ENCODE data around the gene PDE5A.

Gene PDE5A

GRCh38 chr4:119592830-119593229, 35.8 kb downstream of the PDE5A start:
- no peak overlapping the region for H3K4me3 ChIP-seq (ENCODE audit: low read depth, low read length)
- no peak for DNase-seq (ENCODE audit: low read depth)

DNA sequence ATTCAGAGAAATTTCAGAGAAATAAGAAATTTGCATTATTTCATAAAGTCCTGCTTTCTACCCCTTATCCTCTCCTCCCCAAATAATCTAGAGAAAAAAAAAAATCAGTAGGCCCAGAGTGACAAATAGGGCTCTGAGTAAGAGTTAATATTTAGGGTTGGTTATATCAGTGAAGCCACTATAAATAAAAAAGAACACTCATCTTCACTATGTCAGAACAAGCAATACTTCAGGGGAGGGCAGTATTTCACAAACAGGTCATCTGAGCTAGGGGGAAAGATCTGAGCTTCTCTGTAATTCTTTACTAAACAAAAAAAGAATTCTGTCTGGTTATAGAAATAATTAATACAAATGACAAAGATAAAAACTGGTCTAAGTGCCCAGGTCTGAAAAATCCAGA, 39.4 kb downstream of the PDE5A start:
- no peak overlapping the region for H3K4me3 ChIP-seq (ENCODE audit: low read depth, low read length)
- no peak for DNase-seq (ENCODE audit: low read depth)

GRCh38 chr4:119587796-119588195, 40.8 kb downstream of the PDE5A start:
- no peak for DNase-seq (ENCODE audit: low read depth)
- H3K4me3 ChIP-seq (ENCODE audit: low read depth, low read length) = no peak overlapping the region

- no peak overlapping the region for H3K4me3 ChIP-seq (ENCODE audit: low read depth, low read length)
- DNase-seq (ENCODE audit: low read depth) = no peak
These were observed 42.8 kb downstream of the PDE5A start for GRCh38 chr4:119585771-119586170.

DNA sequence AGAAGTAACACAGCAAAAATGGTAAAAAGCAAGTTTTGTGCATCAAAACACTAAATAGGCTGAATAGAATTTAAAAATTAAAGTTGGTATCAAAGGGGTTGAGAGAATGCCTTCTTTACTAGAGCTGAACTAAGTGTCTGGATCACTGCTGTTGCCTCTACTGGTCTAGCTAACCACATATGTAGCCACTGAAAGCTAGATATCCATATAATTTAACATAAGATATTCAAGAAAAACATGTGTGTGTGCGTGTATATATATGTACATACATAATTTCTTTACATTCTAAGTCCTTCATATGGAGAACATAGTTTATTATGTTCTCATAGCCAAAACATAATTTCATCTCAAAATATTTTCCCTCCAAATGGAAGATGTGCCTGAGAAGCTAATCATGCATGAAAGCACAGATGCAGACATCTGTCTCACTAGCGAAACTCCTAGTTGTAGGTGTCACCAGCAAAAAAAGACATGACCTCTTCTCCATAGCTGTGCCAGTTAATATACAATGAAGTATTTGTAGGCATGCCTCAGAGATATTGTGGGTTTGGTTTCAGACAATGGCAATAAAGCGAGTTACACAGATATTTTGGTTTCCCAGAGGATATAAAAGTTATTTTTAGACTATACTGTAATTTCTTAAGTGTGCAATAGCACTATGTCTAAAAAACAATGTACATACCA, 47.3 kb downstream of the PDE5A start:
- no peak for DNase-seq (ENCODE audit: low read depth)
- H3K4me3 ChIP-seq (ENCODE audit: low read depth, low read length) = no peak overlapping the region

DNA sequence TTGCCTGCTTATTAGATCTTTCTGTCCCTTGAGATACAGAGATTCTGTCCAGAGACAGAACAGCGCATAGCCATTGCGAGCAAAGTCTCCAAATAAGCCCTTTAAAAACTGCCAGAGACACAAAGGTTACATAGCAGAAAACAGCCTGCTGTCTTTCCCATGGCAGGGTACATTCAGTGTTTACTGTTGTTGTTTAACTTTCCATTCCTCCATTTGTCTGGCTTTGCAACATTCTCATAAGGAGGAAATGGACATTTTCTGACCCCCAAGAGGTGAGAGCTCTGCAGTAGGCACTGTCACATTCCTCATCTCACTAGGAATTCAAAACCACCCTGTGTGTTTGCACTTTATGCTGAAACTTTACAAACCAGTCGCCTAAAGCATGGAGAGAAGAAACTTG, 48.3 kb downstream of the PDE5A start:
- DNase-seq (ENCODE audit: low read depth) = no peak
- H3K4me3 ChIP-seq (ENCODE audit: low read depth, low read length) = no peak overlapping the region

GRCh38 chr4:119579823-119580222, 48.8 kb downstream of the PDE5A start:
- DNase-seq (ENCODE audit: low read depth) = no peak
- H3K4me3 ChIP-seq (ENCODE audit: low read depth, low read length) = no peak overlapping the region

GRCh38 chr4:119570401-119570800, 58.2 kb downstream of the PDE5A start:
- DNase-seq (ENCODE audit: low read depth) = peak; percentile 49

GRCh38 chr4:119564106-119564505, 64.5 kb downstream of the PDE5A start:
- H3K4me3 ChIP-seq (ENCODE audit: low read depth, low read length) = no peak overlapping the region
- no peak for DNase-seq (ENCODE audit: low read depth)

More at GRCh38 chr4:119570401-119570800, 58.2 kb downstream of the PDE5A start:
- no peak overlapping the region for H3K4me3 ChIP-seq (ENCODE audit: low read depth, low read length)

GRCh38 chr4:119559044-119559647, 69.5 kb downstream of the PDE5A start:
- DNase-seq (ENCODE audit: low read depth) = no peak
- H3K4me3 ChIP-seq (ENCODE audit: low read depth, low read length) = no peak overlapping the region

DNA sequence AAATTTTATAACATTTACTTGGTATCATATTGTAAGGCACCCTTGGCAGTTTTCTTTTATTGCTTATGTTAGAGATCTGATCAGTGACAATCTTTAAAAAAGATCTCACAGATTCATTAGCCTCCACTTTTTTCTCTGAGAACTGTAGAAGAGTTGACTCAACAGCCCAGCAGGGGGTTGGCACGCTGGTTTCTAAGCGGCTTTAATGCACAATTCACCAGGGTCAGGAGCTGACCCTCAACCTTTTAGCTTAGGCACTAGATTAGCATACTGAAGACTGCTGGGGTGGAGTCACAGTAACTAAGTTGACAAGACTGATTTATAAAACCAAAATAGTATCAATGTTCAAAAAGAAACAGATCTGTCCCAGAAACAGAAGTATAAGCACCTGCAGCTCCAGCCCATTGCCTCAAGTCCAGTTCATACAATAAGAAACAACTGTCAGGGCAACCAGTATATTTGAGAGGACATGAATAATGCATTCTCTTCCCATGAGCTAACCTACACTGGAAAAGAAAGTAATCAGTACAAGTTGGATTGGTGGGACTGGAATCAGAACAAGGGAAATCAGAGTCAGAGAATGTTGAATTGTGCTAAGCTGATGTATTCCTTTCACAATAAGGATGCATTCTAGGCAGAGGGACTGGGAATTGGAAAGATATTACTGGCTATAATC, 77.6 kb downstream of the PDE5A start:
- H3K4me3 ChIP-seq (ENCODE audit: low read depth, low read length) = no peak overlapping the region
- DNase-seq (ENCODE audit: low read depth) = no peak

- DNase-seq (ENCODE audit: low read depth) = no peak
- no peak overlapping the region for H3K4me3 ChIP-seq (ENCODE audit: low read depth, low read length)
These were observed 79.0 kb downstream of the PDE5A start for GRCh38 chr4:119549639-119550038.

DNA sequence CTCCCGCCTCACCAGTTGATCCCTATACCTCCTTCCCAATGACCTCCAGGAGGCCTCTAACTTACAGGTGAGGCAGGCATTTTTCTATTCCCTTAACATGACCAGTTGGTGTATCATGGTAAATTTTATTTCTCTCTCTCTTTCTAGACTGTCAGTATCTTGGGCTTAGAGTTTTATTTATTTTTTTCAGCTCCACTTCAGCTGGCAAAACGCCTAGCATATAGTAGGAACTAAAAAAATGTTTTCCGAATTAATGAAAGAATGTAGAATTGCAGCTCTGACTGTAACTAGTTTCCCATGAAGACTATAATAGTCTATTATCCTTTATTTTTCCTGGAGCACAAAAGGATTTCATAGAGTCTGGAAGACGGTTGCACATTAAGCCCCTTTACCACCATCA, 84.8 kb downstream of the PDE5A start:
- no peak for DNase-seq (ENCODE audit: low read depth)
- no peak overlapping the region for H3K4me3 ChIP-seq (ENCODE audit: low read depth, low read length)

GRCh38 chr4:119543187-119543586, 85.4 kb downstream of the PDE5A start:
- no peak overlapping the region for H3K4me3 ChIP-seq (ENCODE audit: low read depth, low read length)
- DNase-seq (ENCODE audit: low read depth) = no peak

GRCh38 chr4:119540249-119540648, 88.4 kb downstream of the PDE5A start:
- no peak overlapping the region for H3K4me3 ChIP-seq (ENCODE audit: low read depth, low read length)
- DNase-seq (ENCODE audit: low read depth) = no peak

- no peak for DNase-seq (ENCODE audit: low read depth)
- H3K4me3 ChIP-seq (ENCODE audit: low read depth, low read length) = no peak overlapping the region
These were observed 91.0 kb downstream of the PDE5A start for GRCh38 chr4:119537586-119537985.

DNA sequence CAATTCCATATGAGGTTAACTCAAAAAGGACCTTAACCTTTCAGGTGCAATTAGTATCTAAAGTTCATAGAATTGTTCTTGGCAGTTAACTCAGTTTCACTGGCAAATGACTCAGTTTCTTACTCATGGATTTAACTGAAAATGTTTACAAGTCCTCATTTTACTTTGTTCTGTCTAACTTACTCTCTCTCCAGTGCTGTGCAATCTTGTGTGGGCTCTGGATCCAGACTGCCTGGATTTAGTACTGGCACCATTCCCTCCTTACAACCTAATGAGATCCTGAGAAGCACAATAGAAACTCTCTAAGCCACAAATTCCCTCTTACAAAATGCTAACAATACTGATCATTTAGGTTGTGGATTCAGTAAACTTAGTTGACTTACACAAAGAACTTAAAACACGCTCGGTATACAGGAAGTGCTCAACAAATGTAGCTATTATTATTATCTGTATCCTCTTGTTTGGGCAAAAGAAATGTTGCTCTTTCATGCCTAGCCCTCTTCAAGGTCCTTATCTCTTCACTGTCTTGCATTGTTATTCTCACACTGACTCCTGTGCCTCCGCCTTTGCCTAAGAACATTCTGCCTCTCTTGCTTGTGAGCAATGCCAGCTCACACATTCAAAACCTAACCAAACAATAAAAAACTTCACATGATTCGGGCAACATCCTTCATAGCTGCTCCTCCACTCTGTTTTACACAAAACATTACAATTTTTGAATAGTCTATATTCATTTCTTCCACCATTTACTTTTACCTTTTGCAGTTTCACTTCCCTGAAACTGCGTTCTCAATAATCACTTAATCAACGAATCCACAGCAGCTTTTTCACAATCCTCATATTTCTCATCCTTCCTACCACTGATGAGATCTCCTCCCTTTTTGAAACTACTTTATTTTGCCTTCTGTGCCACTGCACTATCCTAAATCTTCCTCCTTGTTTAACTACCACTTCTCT, 91.8 kb downstream of the PDE5A start:
- H3K4me3 ChIP-seq (ENCODE audit: low read depth, low read length) = no peak overlapping the region
- DNase-seq (ENCODE audit: low read depth) = no peak

DNA sequence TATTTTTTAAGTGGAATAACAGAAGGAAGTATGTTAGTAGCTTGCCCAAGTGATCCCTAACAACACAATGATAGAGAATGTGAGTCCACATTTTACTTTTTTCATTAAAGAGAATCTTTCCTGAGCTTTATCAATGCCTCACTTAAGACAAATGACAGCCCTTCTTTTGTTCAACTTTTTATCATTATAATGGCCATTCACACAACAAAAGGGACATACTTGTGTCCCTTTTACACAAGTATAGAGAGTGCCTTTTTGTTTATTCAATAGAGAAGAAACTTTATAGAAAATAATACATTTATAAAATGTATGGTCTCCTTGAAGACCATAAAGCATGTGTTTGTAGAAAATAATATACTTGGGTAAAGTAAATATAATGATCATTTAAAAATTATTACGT, 96.3 kb downstream of the PDE5A start:
- no peak overlapping the region for H3K4me3 ChIP-seq (ENCODE audit: low read depth, low read length)
- DNase-seq (ENCODE audit: low read depth) = no peak

DNA sequence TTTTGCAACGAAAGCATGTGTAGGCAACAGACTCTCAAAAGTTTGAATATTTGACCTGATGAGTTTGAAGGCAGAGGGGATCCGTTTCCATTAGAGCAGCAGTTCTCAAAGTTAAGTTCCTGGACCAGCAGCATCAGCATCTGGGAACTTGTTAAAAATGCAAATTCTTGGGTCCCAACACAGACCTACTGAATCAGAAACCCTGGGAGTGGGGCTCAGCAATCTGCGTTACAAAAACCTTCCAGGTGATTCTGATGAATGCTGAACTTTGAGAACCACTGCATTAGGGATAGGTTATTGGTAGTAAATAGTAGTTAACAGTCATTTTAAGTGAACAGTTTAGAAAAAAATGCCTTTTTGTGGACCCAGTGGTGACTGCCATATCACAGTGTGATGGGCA, 98.8 kb downstream of the PDE5A start:
- H3K4me3 ChIP-seq (ENCODE audit: low read depth, low read length) = no peak overlapping the region
- no peak for DNase-seq (ENCODE audit: low read depth)
